Endothelial cell of umbilical vein (primary cell): ENCODE results near the gene FZR1. TPM values are rescaled to one million over a fixed set of nuclear protein-coding genes. Genes with fewer than 3 reads are reported as not detected.

ENCODE experiments used
- BruUV-seq: library from RNA; stranded (reverse); fragments of 400-500 nt; replicated peaks from 2 replicates; lab custom pipeline; 2021; lab: Mats Ljungman, UMichigan
- CTCF ChIA-PET: fragments of 300-600, 350-600 bp; sonication (Branson Sonifier 250); formaldehyde crosslinking; loops from one replicate; lab custom pipeline; 2021; ENCODE audit warnings: antibody characterized with exemption, inconsistent platforms; lab: Charles Lee
- POLR2A ChIA-PET: fragments of 300-600, 350-600 bp; sonication (Branson Sonifier 250); formaldehyde crosslinking; loops from one replicate; lab custom pipeline; 2021; ENCODE audit warnings: antibody characterized with exemption, inconsistent platforms; lab: Charles Lee
- DNase-seq: peaks from one replicate; pipeline ENCODE4 v3.0.0-alpha.2; 2011; ENCODE audit warnings: low read depth, low spot score
- FAIRE-seq: peaks from 2 replicates; lab custom pipeline; 2011; peaks lifted over from hg19 to GRCh38; lab: Jason Lieb, UNC
- H2AFZ ChIP-seq: 2 replicates; pipeline ENCODE4 v1.6.0; 2012; ENCODE audit warnings: low read depth, low read length, control low read depth, inconsistent platforms
- H3K27ac ChIP-seq: 2 replicates; pipeline ENCODE4 v1.5.1; 2011; ENCODE audit warnings: low read depth, mild to moderate bottlenecking, control low read depth, low read length, moderate library complexity; ENCODE audit not compliant: insufficient read depth
- H3K27me3 ChIP-seq, 2 experiments: 2 replicates each; pipeline versions ENCODE4 v1.6.0 to v1.6.1; 2011; ENCODE audit warnings: low read length in 2 of 2, mixed read lengths in 1 of 2; ENCODE audit not compliant: control insufficient read depth in 2 of 2, insufficient read depth in 2 of 2
- H3K36me3 ChIP-seq, 2 experiments: 2 replicates in 1 of 2; 3 replicates in 1 of 2; pipeline ENCODE4 v1.5.1; 2011; ENCODE audit warnings: low read length in 2 of 2, mild to moderate bottlenecking in 1 of 2, moderate library complexity in 1 of 2; ENCODE audit not compliant: control insufficient read depth in 2 of 2, insufficient read depth in 2 of 2; ENCODE audit errors: extremely low read depth in 1 of 2
- H3K4me1 ChIP-seq: 3 replicates; pipeline ENCODE4 v1.5.1; 2011; ENCODE audit warnings: mild to moderate bottlenecking, low read length; ENCODE audit not compliant: control insufficient read depth, insufficient read depth; ENCODE audit errors: extremely low read depth
- H3K4me2 ChIP-seq: 2 replicates; pipeline ENCODE4 v1.6.1; 2011; ENCODE audit warnings: low read length, control low read depth, mixed read lengths; ENCODE audit not compliant: insufficient read depth
- H3K4me3 ChIP-seq, 3 experiments: fragments of 200-600 bp in 1 of 3; sonication (generic), shearing (Covaris generic) in 1 of 3; replicated peaks in 1 of 3; 2 replicates each; pipeline ENCODE4 v1.5.1; 2011 to 2016; ENCODE audit warnings: control low read depth in 3 of 3, low read length in 3 of 3, mild to moderate bottlenecking in 2 of 3, inconsistent platforms in 1 of 3, low read depth in 1 of 3, moderate library complexity in 1 of 3; ENCODE audit not compliant: insufficient read depth in 1 of 3
- H3K79me2 ChIP-seq: 2 replicates; pipeline ENCODE4 v1.6.0; 2012; ENCODE audit warnings: low read length, inconsistent platforms; ENCODE audit not compliant: control insufficient read depth, insufficient read depth
- H3K9ac ChIP-seq: replicated peaks from 2 replicates; pipeline ENCODE3; 2011; ENCODE audit warnings: low read length, control low read depth; ENCODE audit not compliant: insufficient read depth; ENCODE audit errors: extremely low read depth
- H3K9me1 ChIP-seq: replicated peaks from 3 replicates; pipeline ENCODE4 v1.6.0; 2011; ENCODE audit warnings: mild to moderate bottlenecking, low read length; ENCODE audit not compliant: control insufficient read depth, insufficient read depth; ENCODE audit errors: extremely low read depth
- H3K9me3 ChIP-seq: replicated peaks from 2 replicates; pipeline ENCODE4 v1.5.1; 2012; ENCODE audit warnings: low read length, inconsistent platforms; ENCODE audit not compliant: control insufficient read depth, insufficient read depth
- H4K20me1 ChIP-seq: replicated peaks from 2 replicates; pipeline ENCODE3; 2011; ENCODE audit warnings: mild to moderate bottlenecking, low read length; ENCODE audit not compliant: control insufficient read depth, insufficient read depth; ENCODE audit errors: extremely low read depth
- EZH2 ChIP-seq: IDR thresholded peaks from 2 replicates; pipeline ENCODE4 v1.6.1; 2012; ENCODE audit warnings: borderline replicate concordance, low read depth, mild to moderate bottlenecking, moderate library complexity, low read length, inconsistent platforms; ENCODE audit not compliant: severe bottlenecking
- FOS ChIP-seq: IDR thresholded peaks from 2 replicates; pipeline ENCODE4 v1.6.1; 2011; ENCODE audit warnings: mild to moderate bottlenecking, low read length, moderate library complexity, borderline replicate concordance; ENCODE audit not compliant: insufficient read depth
- GATA2 ChIP-seq: IDR thresholded peaks from 2 replicates; pipeline ENCODE4 v1.7.0; 2011; ENCODE audit warnings: low read depth, mild to moderate bottlenecking, moderate library complexity, mixed read lengths, low read length; ENCODE audit not compliant: insufficient read length, insufficient read depth
- JUN ChIP-seq: IDR thresholded peaks from 2 replicates; pipeline ENCODE4 v1.6.1; 2011; ENCODE audit warnings: borderline replicate concordance, low read depth; ENCODE audit not compliant: insufficient read length, insufficient read depth
- MYC ChIP-seq: IDR thresholded peaks from one replicate; pipeline ENCODE4 v1.6.1; 2011; ENCODE audit warnings: mild to moderate bottlenecking, low read depth, low read length
- POLR2A ChIP-seq: IDR thresholded peaks from 2 replicates; pipeline ENCODE4 v1.6.1; 2012; ENCODE audit warnings: low read depth, mild to moderate bottlenecking, control low read depth, low read length
- POLR2AphosphoS5 ChIP-seq: IDR thresholded peaks from 2 replicates; pipeline ENCODE4 v1.6.1; 2012; ENCODE audit warnings: low read depth, mild to moderate bottlenecking, control low read depth, low read length, moderate library complexity; ENCODE audit not compliant: insufficient read depth
- dilution Hi-C: fragments of 300-500 bp; cut with MboI; formaldehyde crosslinking; loops from one replicate; pipeline ENCODE4 v1.15.0; 2019; ENCODE audit warnings: low sequenced_read_pairs; ENCODE audit not compliant: extremely low pct_ligation_motif_present
- intact Hi-C: fragments of 100-400 bp; cut with micrococcal nuclease; formaldehyde crosslinking; loops from one replicate; pipeline ENCODE4 v1.10.0; 2022
- polyA plus RNA-seq, 4 experiments: library from polyadenylated mRNA; depleted of rRNA in 3 of 4; stranded (reverse) in 3 of 4; unstranded in 1 of 4; fragments of >200 nt; gene quantifications; 2 replicates each; pipeline versions ENCODE4 v1.2.1 to v1.2.3, GENCODE V29; 2011 to 2012; ENCODE audit warnings: missing spikeins in 1 of 4
- total RNA-seq: library from RNA; stranded (reverse); gene quantifications from 2 replicates; pipeline ENCODE4 v1.2.3, GENCODE V29; 2021
- TF ChIP-seq, protein P1 (sequence below), 2 donors: IDR thresholded peaks; 1 replicate in 1 of 2; 2 replicates in 1 of 2; pipeline ENCODE4 v1.5.1; 2011; ENCODE audit warnings: low read length in 2 of 2, mild to moderate bottlenecking in 2 of 2, moderate library complexity in 2 of 2, control low read depth in 1 of 2, inconsistent platforms in 1 of 2, low read depth in 1 of 2; ENCODE audit not compliant: insufficient read depth in 1 of 2; ENCODE audit errors: extremely low read depth in 1 of 2
- TF ChIP-seq, protein P2 (sequence below): IDR thresholded peaks from 2 replicates; pipeline ENCODE4 v1.6.1; 2011; ENCODE audit not compliant: insufficient read depth, insufficient read length

The FZR1 gene
- total and polyA plus RNA-seq, 2 donors (not counting 3 experiments of a cell fraction or from before 2014, with no cell fraction given), result 35.9 to 60.4 TPM

DNA sequence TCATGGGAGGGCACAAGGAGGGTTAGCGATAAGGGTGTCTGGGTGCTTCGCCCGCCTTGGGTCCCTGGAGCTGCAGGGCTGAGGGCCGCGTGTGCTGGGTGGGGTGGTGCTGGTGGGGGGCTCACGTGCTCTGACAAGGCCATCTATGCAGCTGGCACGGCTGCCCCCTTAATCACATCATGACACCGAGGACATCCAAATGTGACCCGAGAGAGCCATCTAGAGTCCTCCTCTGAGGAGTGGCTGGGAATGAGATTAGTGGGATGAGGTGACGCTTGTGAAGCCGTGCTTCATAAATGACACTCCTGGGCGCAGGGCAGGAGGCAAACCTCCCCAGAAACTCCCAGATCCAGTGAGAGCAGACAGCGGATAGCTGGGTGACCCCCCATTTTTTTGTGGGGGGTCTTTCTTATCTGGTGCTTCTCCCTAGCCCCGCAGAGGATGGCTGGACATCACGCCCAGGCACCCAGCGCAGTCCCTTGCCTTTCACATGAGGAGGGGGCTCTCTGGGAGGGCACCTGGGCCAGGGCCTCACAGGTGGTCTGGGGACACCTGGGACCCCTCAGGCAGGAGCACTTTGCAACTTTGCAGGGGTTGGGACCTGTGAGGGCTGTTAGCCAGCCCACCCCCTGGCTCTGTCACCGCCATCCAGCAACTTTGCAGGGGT is 6.6 kb downstream of the FZR1 start:
- H3K79me2 ChIP-seq, result peaks cover 93% of the 10 kb centered on the region
- H3K27ac ChIP-seq, result no peak overlapping the region
- H3K9ac ChIP-seq, result no peak overlapping the region
- no peaks in the 10 kb centered on the region for H3K27me3 ChIP-seq
- DNase-seq (no peak), FAIRE-seq (no peak)
- H3K4me2 ChIP-seq, result no peak overlapping the region
- H2AFZ ChIP-seq, result no peak overlapping the region
- no peaks in the 10 kb centered on the region for H3K9me1 ChIP-seq
- H3K9me3 ChIP-seq, result no peaks in the 10 kb centered on the region
- BruUV-seq, result no TSS peak
- dilution Hi-C loops (no loop called here), intact Hi-C loops (no loop called here)
- no peaks in the 10 kb centered on the region for H4K20me1 ChIP-seq
- TF ChIP-seq, protein P1, sequence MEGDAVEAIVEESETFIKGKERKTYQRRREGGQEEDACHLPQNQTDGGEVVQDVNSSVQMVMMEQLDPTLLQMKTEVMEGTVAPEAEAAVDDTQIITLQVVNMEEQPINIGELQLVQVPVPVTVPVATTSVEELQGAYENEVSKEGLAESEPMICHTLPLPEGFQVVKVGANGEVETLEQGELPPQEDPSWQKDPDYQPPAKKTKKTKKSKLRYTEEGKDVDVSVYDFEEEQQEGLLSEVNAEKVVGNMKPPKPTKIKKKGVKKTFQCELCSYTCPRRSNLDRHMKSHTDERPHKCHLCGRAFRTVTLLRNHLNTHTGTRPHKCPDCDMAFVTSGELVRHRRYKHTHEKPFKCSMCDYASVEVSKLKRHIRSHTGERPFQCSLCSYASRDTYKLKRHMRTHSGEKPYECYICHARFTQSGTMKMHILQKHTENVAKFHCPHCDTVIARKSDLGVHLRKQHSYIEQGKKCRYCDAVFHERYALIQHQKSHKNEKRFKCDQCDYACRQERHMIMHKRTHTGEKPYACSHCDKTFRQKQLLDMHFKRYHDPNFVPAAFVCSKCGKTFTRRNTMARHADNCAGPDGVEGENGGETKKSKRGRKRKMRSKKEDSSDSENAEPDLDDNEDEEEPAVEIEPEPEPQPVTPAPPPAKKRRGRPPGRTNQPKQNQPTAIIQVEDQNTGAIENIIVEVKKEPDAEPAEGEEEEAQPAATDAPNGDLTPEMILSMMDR (IDR thresholded peaks at IDR 0.05; ENCODE audit: extremely low read depth in 1 of 2, insufficient read depth in 1 of 2, low read depth in 1 of 2, low read length in 2 of 2), result no peak
- TF ChIP-seq MYC, result no peak
- no peak for TF ChIP-seq POLR2AphosphoS5
- no peak for TF ChIP-seq POLR2A
- TF ChIP-seq FOS, result no peak
- TF ChIP-seq EZH2, result no peak
- no peak for TF ChIP-seq JUN
- TF ChIP-seq GATA2, result no peak
- TF ChIP-seq, protein P2, sequence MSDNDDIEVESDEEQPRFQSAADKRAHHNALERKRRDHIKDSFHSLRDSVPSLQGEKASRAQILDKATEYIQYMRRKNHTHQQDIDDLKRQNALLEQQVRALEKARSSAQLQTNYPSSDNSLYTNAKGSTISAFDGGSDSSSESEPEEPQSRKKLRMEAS, result no peak
- peaks cover 0 to 16% of the 10 kb centered on the region in 2 experiments for H3K36me3 ChIP-seq
- ChIA-PET POLR2A (no interaction called here), CTCF (no interaction called here)
- no peaks in the 10 kb centered on the region for H3K4me1 ChIP-seq
- no peak overlapping the region for H3K4me3 ChIP-seq
